GM12892 (cell line): ENCODE measurements around the gene CYP46A1.

Source experiments
- DNase-seq: peaks from one replicate; pipeline ENCODE4 v3.0.0; 2011; ENCODE audit not compliant: insufficient read length
- FAIRE-seq: peaks from 2 replicates; lab custom pipeline; 2011; peaks lifted over from hg19 to GRCh38; lab: Jason Lieb, UNC
- POLR2A ChIP-seq: IDR thresholded peaks from 2 replicates; pipeline ENCODE4 v1.6.1; 2011; ENCODE audit warnings: low read depth, low read length, control low read depth
- POLR2AphosphoS5 ChIP-seq: IDR thresholded peaks from 2 replicates; pipeline ENCODE4 v1.6.1; 2011; ENCODE audit warnings: low read depth, low read length, control low read depth
- TAF1 ChIP-seq: IDR thresholded peaks from 2 replicates; pipeline ENCODE4 v1.6.1; 2011; ENCODE audit warnings: low read depth, mild to moderate bottlenecking, control low read depth, low read length, borderline replicate concordance

Gene CYP46A1

DNA sequence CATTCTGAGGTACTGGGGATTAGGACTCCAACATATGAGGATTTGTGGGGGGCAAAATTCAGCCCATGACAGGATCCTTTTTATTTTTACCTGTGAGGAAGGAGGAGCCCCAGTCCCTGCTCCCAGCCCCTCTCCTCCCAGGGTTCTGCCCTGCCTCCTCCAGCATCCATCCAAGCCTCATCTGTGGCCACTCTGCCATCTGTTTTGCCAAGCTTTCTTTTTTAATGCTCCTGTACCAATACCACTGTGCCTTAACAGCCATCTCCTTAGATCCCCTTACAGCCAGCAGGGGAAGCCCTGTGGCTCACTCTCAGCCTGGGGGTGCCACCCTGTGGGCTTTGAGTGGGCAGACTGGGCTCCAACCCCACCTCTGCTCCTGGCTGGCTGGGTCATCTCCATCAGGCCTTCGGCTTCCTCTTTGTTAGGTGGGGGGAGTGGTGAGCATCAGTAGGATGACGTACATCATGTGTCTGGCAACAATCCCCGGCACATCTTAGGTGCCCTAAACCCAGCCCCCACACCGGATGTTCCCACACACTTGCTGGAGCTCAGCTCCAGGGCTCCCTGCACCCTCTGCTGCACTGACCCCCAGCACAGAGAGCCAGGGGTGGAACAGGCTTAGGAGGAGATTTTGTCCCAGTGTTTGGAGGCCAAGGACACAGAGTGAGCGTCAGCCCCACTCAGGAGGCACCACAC is 40.2 kb downstream of the CYP46A1 start:
- FAIRE-seq = no peak
- no peak for TF ChIP-seq POLR2A
- no peak for DNase-seq

DNA sequence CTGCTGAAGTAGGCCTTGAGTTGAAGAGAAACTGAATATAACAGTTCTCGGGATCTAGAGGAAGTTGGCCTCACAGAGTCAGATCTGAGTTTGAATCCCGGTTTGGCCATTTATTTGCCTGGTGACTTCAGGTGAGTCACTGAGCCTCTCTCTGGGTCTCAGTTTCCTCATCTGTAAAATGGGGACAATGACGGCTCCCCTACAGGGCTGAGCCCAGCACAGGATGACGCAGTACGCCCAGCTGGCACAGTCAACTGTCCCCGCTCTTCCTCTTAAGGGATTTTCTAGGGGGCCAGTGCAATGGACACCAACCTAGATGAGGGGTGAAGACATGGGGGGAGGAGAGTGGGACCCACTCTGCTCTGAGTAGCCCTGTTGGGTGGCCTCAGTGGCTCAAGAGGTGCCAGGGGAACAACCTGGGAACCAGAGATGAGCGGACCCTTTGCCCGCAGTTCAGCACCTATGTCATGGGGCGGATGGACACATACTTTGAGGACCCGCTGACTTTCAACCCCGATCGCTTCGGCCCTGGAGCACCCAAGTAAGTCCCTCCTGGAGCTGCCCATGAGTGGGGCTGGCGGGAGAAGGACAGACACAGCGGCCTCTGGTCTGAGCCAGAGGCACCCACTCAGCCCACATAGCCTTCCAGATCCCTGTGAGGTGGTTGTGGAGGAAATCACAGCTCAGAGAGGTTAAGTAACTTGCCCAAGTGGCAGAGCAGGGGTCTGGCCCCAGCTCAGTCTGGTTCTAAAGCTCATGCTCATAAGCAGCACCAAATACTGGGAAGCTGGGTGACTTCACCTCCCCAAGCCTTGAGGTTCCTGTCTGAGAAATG is 41.1 kb downstream of the CYP46A1 start:
- TF ChIP-seq POLR2A = no peak
- no peak for TF ChIP-seq TAF1
- TF ChIP-seq POLR2AphosphoS5 = no peak
- no peak for FAIRE-seq
- DNase-seq = no peak

- FAIRE-seq = no peak
- no peak for DNase-seq
- TF ChIP-seq POLR2AphosphoS5 (no peak), TAF1 (no peak), POLR2A (no peak)
Observed at GRCh38 chr14:99725774-99726537, 41.9 kb downstream of the CYP46A1 start.

GRCh38 chr14:99726538-99727095 is 42.5 kb downstream of the CYP46A1 start:
- no peak for TF ChIP-seq TAF1
- TF ChIP-seq POLR2A = no peak
- TF ChIP-seq POLR2AphosphoS5 = no peak
- DNase-seq (no peak), FAIRE-seq (no peak)

DNA sequence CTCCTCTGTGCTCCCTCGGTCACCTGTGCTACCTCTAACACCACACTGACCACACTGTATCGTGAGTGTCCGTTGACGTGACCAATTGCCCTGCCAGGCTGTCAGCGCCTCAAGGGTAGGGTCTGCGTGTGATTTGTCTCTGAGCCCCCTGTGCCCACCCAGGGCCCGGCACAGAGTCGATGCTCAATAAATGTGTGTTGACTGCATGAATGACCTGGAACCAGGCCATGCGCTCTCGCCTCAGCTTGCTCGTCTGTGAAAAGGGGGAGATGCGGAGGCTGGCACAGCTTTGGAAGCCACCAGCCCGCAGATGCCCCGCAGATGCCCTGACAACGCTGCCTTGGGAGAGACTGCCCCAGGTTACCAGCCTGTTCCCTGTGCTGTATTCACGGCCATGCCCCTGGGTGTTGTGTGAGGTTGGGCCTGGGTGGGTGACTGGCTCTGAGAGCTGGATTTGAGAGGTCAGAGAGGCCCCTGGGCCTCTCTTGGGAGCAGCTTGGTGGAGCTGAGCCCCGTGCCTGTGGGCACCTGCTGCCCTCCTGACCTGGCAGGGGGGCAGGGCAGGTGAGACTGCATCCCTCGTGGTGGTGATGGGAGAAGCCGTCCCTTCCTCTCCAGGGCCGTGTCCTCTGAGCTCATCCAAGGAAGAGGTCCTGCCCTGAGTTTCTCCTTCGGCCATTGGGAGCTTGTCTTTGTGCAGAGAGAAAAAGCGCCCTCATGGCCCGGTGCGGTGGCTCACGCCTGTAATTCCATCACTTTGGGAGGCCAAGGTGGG is 43.2 kb downstream of the CYP46A1 start:
- DNase-seq = no peak
- TF ChIP-seq TAF1 (no peak), POLR2A (no peak), POLR2AphosphoS5 (no peak)
- FAIRE-seq = no peak

DNA sequence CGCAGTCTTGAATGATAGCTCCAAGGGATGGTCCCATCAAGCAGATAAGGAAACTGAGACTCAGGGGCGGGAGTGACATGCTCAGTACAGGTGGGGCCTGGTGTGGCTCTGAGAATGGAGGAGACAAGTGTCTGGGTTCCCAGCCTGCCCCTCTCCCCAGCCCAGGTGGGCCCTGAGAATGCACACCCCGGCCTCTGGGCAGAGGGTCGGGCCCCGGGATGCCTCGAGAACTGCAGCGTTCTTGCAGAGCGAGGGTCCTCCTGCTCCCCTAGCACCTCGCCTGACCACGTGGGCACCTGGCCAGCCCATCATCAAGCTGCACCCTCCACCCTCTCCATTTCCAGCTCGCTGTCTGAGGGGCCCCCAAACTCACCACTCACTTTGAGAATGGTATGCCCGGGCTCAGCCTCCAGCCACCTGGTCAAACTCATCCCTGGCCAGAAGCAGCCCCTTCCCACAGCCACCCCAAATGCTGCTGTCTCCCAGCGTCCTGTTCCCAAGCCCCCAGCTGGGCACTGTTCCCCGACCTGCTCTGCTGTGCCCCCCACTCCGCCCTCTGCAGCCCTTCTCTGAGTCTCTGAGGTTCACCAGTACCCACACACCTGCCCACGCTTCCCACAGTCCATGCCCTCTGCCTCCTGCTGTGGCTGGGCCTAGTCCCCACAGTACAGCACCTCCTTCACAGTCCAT is 44.3 kb downstream of the CYP46A1 start:
- TF ChIP-seq POLR2AphosphoS5 (no peak), POLR2A (no peak), TAF1 (no peak)
- DNase-seq (no peak), FAIRE-seq (no peak)

- TF ChIP-seq TAF1 (no peak), POLR2A (no peak), POLR2AphosphoS5 (no peak)
- DNase-seq = no peak
- FAIRE-seq = no peak
Observed at GRCh38 chr14:99728981-99729451, 44.9 kb downstream of the CYP46A1 start.

DNA sequence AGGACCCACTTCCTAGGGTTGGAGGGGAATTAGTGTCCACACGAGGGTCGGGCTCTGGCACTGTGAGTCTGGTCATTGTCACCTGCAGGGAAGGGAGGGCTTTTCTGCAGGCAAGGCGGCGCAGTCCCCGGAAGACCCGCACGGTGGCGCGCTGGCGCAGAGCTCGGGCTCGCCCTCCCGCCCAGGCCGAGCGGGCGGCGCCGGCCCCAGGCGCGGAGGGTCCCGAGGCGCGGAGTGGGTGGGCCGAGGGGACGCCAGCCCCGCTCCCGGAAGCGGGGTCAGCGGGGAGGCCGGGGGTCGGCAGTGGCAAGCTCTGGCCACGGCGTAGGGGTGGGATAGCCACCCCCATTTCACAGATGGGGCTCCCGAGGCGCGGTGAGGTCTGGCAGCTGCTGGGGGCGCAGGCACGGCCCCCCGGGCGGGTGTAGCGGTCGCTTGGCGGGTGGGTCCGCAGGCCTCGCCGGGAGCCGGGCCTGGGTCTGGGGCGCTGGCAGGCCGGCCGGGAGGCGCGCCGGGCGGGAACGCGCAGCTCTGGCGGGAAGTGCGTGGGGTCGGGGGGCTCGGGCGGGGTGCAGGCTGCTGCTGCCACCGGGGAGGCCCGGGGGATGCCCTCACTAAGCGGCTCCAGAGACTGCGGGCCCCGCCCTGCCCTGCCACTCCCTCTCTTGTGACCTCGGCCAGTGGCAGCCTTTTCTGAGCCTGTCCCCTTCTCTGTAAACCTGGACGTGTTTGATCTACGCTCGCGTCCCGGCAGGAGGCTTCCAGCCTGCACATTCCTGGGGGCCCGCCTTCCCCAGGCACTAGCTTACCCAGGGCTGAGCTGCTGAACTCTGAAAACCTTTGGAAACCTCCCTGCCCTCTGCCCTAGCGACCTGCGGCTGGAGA is 46.1 kb downstream of the CYP46A1 start:
- peak; percentile 90 for DNase-seq
- TF ChIP-seq TAF1 (no peak), POLR2AphosphoS5 (no peak), POLR2A (no peak)
- FAIRE-seq = peak; percentile 82

DNA sequence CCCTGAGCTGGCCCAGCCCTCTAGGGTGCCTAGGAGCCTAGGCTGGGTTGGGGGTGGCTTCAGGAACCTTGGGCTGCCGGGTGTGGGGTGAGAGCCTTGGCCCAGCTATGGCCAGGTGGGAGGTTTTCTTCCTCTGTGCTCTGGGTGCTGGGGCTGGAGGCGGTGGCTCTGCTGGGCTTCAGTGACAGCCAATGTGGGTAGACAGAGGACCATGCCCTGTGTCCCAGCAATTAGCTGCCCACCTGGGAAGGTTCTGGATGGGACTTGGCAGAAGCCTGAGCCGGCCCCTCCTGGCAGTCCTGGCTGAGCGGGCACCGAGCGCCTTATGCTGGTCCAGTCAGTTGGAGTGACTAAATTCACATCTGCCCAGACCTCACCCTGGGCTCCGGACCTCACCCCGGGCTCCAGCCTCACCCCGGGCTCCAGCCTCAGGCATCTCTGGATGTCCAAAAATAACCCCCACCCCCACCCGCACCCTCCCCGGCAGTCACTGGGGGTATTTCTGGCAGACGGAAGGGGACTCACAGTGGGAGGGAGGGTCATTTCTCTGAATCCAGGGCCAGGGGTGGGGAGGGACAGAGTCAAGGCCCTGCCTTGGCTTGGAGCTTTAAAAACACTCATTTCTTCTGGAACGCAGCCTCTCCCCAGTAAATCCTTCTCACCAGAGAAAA is 46.9 kb downstream of the CYP46A1 start:
- FAIRE-seq (no peak), DNase-seq (no peak)
- TF ChIP-seq TAF1 (no peak), POLR2AphosphoS5 (no peak), POLR2A (no peak)
